Psoas muscle (tissue), 8 donors: ENCODE measurements around the gene PANK4. TPM values are rescaled to one million over a fixed set of nuclear protein-coding genes. Genes with fewer than 3 reads are reported as not detected.

Source experiments
- ATAC-seq, 4 donors: fragments of 200-7000 bp; cut with Tn5 transposase; one replicate each; pipeline ENCODE4 v1.9.1; 2020; ENCODE audit warnings: moderate library complexity in 3 of 4, mild to moderate bottlenecking in 2 of 4
- DNase-seq, 2 donors: peaks; one replicate each; pipeline ENCODE4 v3.0.0-alpha.2; 2020
- H3K27ac ChIP-seq: fragments of 200-600 bp; one replicate; pipeline ENCODE4 v1.8.0; 2022
- H3K27me3 ChIP-seq, 3 donors: fragments of 200-600 bp in 1 of 3; one replicate each; pipeline versions ENCODE4 v1.6.1 to v1.8.0; 2013 to 2022; ENCODE audit warnings: low read length in 2 of 3, mild to moderate bottlenecking in 2 of 3, moderate library complexity in 1 of 3; ENCODE audit not compliant: insufficient read depth in 3 of 3
- H3K36me3 ChIP-seq, 2 donors: fragments of 200-600 bp in 1 of 2; one replicate each; pipeline versions ENCODE4 v1.6.1 to v1.8.0; 2013 to 2022; ENCODE audit warnings: low read depth in 1 of 2, mild to moderate bottlenecking in 1 of 2, moderate library complexity in 1 of 2; ENCODE audit not compliant: insufficient read depth in 1 of 2
- H3K4me1 ChIP-seq: fragments of 200-600 bp; one replicate; pipeline ENCODE4 v1.8.0; 2022
- H3K4me3 ChIP-seq: fragments of 200-600 bp; one replicate; pipeline ENCODE4 v1.8.0; 2022; ENCODE audit warnings: mild to moderate bottlenecking
- H3K9me3 ChIP-seq: fragments of 200-600 bp; one replicate; pipeline ENCODE4 v1.8.0; 2022
- CTCF ChIP-seq: fragments of 200-600 bp; IDR thresholded peaks from one replicate; pipeline ENCODE4 v1.8.0; 2022; ENCODE audit warnings: antibody characterized with exemption
- WGBS, 3 donors: extraction: QIAGEN DNeasy Blood & Tissue Kit; methylation state at CpG; one replicate each; pipeline versions ENCODE4 v1.1.6 to v1.1.7; 2013; 5-methylcytosine and 5-hydroxymethylcytosine counted together
- intact Hi-C, 2 donors: fragments of 100-400 bp; cut with DNase I; formaldehyde crosslinking; loops; one replicate each; pipeline versions ENCODE4 v1.11.0 to v1.14.2; 2022
- polyA plus RNA-seq, 3 donors: library from polyadenylated mRNA; stranded (reverse); fragments of 200-250 nt; gene quantifications; one replicate each; pipeline ENCODE4 v1.2.3, GENCODE V29; 2013
- total RNA-seq, 4 donors: library from RNA; stranded (reverse); fragmentation: NEBNext Ultra II Directional in 2 of 4; extraction: Animal tissue kit (Norgen Biotek cat#: 25700) in 2 of 4; gene quantifications; one replicate each; pipeline versions ENCODE4 v1.2.1 to v1.2.4, GENCODE V29; 2021 to 2023
- donor health status: healthy with polysubstance abuse.
- donor health status: DM: no; HTN: no; CAD: no; lungs with moderate emphysema.
- donor health status: Bipolar disorder and iron deficiency.
- donor health status: healthy.
- donor health status: DM: yes; HTN: yes; CAD: no.
- donor health status: DM: no; HTN: no; CAD: no.
- donor health status: DM: no; HTN: no; CAD: no.
- donor health status: DM: yes; HTN: yes; CAD: no.

The PANK4 gene
- total and polyA plus RNA-seq, 7 donors, result 29.0 to 45.1 (median 31.9) TPM

GRCh38 chr1:2477791-2478499 is 48.5 kb downstream of the PANK4 start:
- no peak overlapping the region for H3K27ac ChIP-seq
- H3K27me3 ChIP-seq, result no peaks in the 10 kb centered on the region
- H3K4me1 ChIP-seq, result peaks cover 6% of the 10 kb centered on the region
- intact Hi-C loops, result no loop called here
- no peaks in the 10 kb centered on the region for H3K9me3 ChIP-seq
- WGBS, 3 donors, result 71 to 82% (median 78%) methylated on average over 26 to 35 of the region's 35 CpGs
- H3K36me3 ChIP-seq, result no peaks in the 10 kb centered on the region
- TF ChIP-seq CTCF, result no peak
- no peak for DNase-seq
- no peak for ATAC-seq
- H3K4me3 ChIP-seq, result no peak overlapping the region

GRCh38 chr1:2477309-2477708 is 49.1 kb downstream of the PANK4 start:
- H3K4me1 ChIP-seq, result peaks cover 6% of the 10 kb centered on the region
- ATAC-seq (no peak), DNase-seq (no peak)
- no peak overlapping the region for H3K4me3 ChIP-seq
- intact Hi-C loops, result no loop called here
- WGBS, 3 donors, result 73 to 75% (median 75%) methylated on average over 12 of the region's 12 CpGs
- H3K27me3 ChIP-seq, result no peaks in the 10 kb centered on the region
- no peak overlapping the region for H3K27ac ChIP-seq
- no peaks in the 10 kb centered on the region for H3K36me3 ChIP-seq
- no peaks in the 10 kb centered on the region for H3K9me3 ChIP-seq
- TF ChIP-seq CTCF, result no peak

- peaks cover 0 to under 1% (median 0%) of the 10 kb centered on the region in 3 donors for H3K27me3 ChIP-seq
- intact Hi-C loops, result no loop called here
- no peak within 1 kb of the TSS for H3K27ac ChIP-seq
- H3K9me3 ChIP-seq, result no peaks in the 10 kb centered on the region
- no peak within 1 kb of the TSS for H3K4me3 ChIP-seq
- WGBS, 3 donors, result 76 to 83% (median 78%) methylated on average over 30 to 34 of the region's 34 CpGs
- DNase-seq (no peak), ATAC-seq (no peak)
- TF ChIP-seq CTCF, result no peak
- H3K36me3 ChIP-seq, result no peaks in the 10 kb centered on the region
- H3K4me1 ChIP-seq, result peaks cover 6% of the 10 kb centered on the region
Observed at GRCh38 chr1:2476061-2476999, 50.1 kb downstream of the PANK4 start, which contains the start of gene PLCH2. Gene PLCH2, plus strand, starts transcription at chr1:2476289. Its CDS starts 300 bp downstream, at chr1:2476589.

GRCh38 chr1:2475571-2475970 is 50.8 kb downstream of the PANK4 start:
- no peak overlapping the region for H3K4me3 ChIP-seq
- H3K9me3 ChIP-seq, result no peaks in the 10 kb centered on the region
- H3K36me3 ChIP-seq, result no peaks in the 10 kb centered on the region
- WGBS, 3 donors, result 47 to 49% (median 48%) methylated on average over 9 to 12 of the region's 12 CpGs
- peaks cover 0 to 8% (median 0%) of the 10 kb centered on the region in 3 donors for H3K27me3 ChIP-seq
- H3K4me1 ChIP-seq, result peaks cover 6% of the 10 kb centered on the region
- no peak for ATAC-seq
- no peak for DNase-seq
- no peak for TF ChIP-seq CTCF
- intact Hi-C loops, result no loop called here
- H3K27ac ChIP-seq, result no peak overlapping the region
